ENCODE measurements around the gene ERVMER34-1.

The ERVMER34-1 gene

GRCh38 chr4:52751487-52751911, 274 bp upstream of the ERVMER34-1 start:
- Histone ChIP-seq H3K9ac (no peak overlapping the region), H2AFZ (ENCODE audit: low read depth) (no peak overlapping the region), H3K4me2 (no peak overlapping the region)

GRCh38 chr4:52750213-52750612, 1.0 kb downstream of the ERVMER34-1 start:
- Histone ChIP-seq H3K4me1 (ENCODE audit: low read depth, poor library complexity, severe bottlenecking) (peaks cover 30% of the 10 kb centered on the region), H3K27me3 (ENCODE audit: insufficient read depth, low read depth) (no peaks in the 10 kb centered on the region; the same call in 1 of the 2 replicates)

More at GRCh38 chr4:52751487-52751911, 274 bp upstream of the ERVMER34-1 start:
- Histone ChIP-seq H3K4me1 (ENCODE audit: low read depth, poor library complexity, severe bottlenecking) (peaks cover 29% of the 10 kb centered on the region), H3K36me3 (ENCODE audit: insufficient read depth) (no peaks in the 10 kb centered on the region), H3K79me2 (ENCODE audit: insufficient read depth, low read depth) (no peaks in the 10 kb centered on the region), H3K27me3 (ENCODE audit: insufficient read depth, low read depth) (no peaks in the 10 kb centered on the region), H3K27ac (no peak overlapping the region), H3K4me3 (IDR thresholded peaks at IDR 0.05; ENCODE audit: insufficient read depth, low read depth, low read length) (no peak overlapping the region), H4K20me1 (ENCODE audit: insufficient read depth) (no peaks in the 10 kb centered on the region)
- TF ChIP-seq, protein P1, sequence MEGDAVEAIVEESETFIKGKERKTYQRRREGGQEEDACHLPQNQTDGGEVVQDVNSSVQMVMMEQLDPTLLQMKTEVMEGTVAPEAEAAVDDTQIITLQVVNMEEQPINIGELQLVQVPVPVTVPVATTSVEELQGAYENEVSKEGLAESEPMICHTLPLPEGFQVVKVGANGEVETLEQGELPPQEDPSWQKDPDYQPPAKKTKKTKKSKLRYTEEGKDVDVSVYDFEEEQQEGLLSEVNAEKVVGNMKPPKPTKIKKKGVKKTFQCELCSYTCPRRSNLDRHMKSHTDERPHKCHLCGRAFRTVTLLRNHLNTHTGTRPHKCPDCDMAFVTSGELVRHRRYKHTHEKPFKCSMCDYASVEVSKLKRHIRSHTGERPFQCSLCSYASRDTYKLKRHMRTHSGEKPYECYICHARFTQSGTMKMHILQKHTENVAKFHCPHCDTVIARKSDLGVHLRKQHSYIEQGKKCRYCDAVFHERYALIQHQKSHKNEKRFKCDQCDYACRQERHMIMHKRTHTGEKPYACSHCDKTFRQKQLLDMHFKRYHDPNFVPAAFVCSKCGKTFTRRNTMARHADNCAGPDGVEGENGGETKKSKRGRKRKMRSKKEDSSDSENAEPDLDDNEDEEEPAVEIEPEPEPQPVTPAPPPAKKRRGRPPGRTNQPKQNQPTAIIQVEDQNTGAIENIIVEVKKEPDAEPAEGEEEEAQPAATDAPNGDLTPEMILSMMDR (conservative IDR thresholded peaks at IDR 0.05; ENCODE audit: low read depth, low read length), result no peak

GRCh38 chr4:52748432-52748831, 2.8 kb downstream of the ERVMER34-1 start:
- no peak overlapping the region for H3K27ac ChIP-seq
- H2AFZ ChIP-seq (ENCODE audit: low read depth), result no peak overlapping the region
- H3K36me3 ChIP-seq (ENCODE audit: insufficient read depth), result no peaks in the 10 kb centered on the region
- TF ChIP-seq, protein P1 (conservative IDR thresholded peaks at IDR 0.05; ENCODE audit: low read depth, low read length), result no peak
- H3K4me2 ChIP-seq, result peak overlapping the region; percentile 44
- peaks cover 30% of the 10 kb centered on the region for H3K4me1 ChIP-seq (ENCODE audit: low read depth, poor library complexity, severe bottlenecking)
- H3K79me2 ChIP-seq (ENCODE audit: insufficient read depth, low read depth), result no peaks in the 10 kb centered on the region
- H3K4me3 ChIP-seq (IDR thresholded peaks at IDR 0.05; ENCODE audit: insufficient read depth, low read depth, low read length), result no peak overlapping the region
- H3K9ac ChIP-seq, result no peak overlapping the region
- no peaks in the 10 kb centered on the region for H4K20me1 ChIP-seq (ENCODE audit: insufficient read depth)
- no peaks in the 10 kb centered on the region; the same call in 1 of the 2 replicates for H3K27me3 ChIP-seq (ENCODE audit: insufficient read depth, low read depth)

More at GRCh38 chr4:52750213-52750612, 1.0 kb downstream of the ERVMER34-1 start:
- H3K36me3 ChIP-seq (ENCODE audit: insufficient read depth), result no peaks in the 10 kb centered on the region
- no peak overlapping the region for H3K9ac ChIP-seq
- no peak overlapping the region for H3K4me2 ChIP-seq
- no peaks in the 10 kb centered on the region for H4K20me1 ChIP-seq (ENCODE audit: insufficient read depth)
- no peaks in the 10 kb centered on the region for H3K79me2 ChIP-seq (ENCODE audit: insufficient read depth, low read depth)
- H3K4me3 ChIP-seq (IDR thresholded peaks at IDR 0.05; ENCODE audit: insufficient read depth, low read depth, low read length), result no peak overlapping the region
- H2AFZ ChIP-seq (ENCODE audit: low read depth), result no peak overlapping the region
- TF ChIP-seq, protein P1 (conservative IDR thresholded peaks at IDR 0.05; ENCODE audit: low read depth, low read length), result no peak
- no peak overlapping the region for H3K27ac ChIP-seq

DNA sequence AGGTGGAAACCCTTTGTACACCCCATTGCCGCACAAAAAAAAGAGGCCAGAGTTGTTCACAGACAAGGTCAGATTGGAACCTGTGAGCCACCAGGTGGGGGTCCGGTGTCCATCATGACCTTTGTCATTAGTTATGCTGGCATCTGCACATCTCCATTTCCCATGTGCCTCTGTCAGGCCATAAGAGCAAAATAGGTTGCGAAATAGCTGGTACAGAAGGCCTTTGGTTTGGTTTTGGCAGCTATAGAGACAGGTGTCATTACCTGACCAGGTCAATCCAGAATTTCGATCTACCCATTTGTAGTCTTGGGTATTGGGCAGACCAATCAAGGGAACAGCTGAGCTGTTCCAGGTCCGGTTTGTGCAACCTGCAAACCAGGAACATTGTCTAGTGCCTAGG, 6.6 kb downstream of the ERVMER34-1 start:
- TF ChIP-seq, protein P1 (conservative IDR thresholded peaks at IDR 0.05; ENCODE audit: low read depth, low read length), result no peak
- no peak overlapping the region for H3K4me2 ChIP-seq
- no peaks in the 10 kb centered on the region for H4K20me1 ChIP-seq (ENCODE audit: insufficient read depth)
- H3K9ac ChIP-seq, result no peak overlapping the region
- no peaks in the 10 kb centered on the region; the same call in 1 of the 2 replicates for H3K27me3 ChIP-seq (ENCODE audit: insufficient read depth, low read depth)
- no peak overlapping the region for H2AFZ ChIP-seq (ENCODE audit: low read depth)
- no peaks in the 10 kb centered on the region for H3K79me2 ChIP-seq (ENCODE audit: insufficient read depth, low read depth)
- H3K36me3 ChIP-seq (ENCODE audit: insufficient read depth), result no peaks in the 10 kb centered on the region
- no peak overlapping the region for H3K4me3 ChIP-seq (IDR thresholded peaks at IDR 0.05; ENCODE audit: insufficient read depth, low read depth, low read length)
- no peak overlapping the region for H3K27ac ChIP-seq
- peaks cover 48% of the 10 kb centered on the region for H3K4me1 ChIP-seq (ENCODE audit: low read depth, poor library complexity, severe bottlenecking)

Measured in KMS-11 (cell line).